Loucy (cell line): ENCODE results near the gene PRKAA2.

Experiments
- H2AFZ ChIP-seq: fragments of 200-600 bp; sonication (generic); 2 replicates; pipeline ENCODE4 v1.6.0; 2016; ENCODE audit warnings: antibody characterized with exemption, mild to moderate bottlenecking, low read length, moderate library complexity
- H3F3A ChIP-seq: fragments of 200-600 bp; 2 replicates; pipeline ENCODE4 v1.6.0; 2016; ENCODE audit warnings: antibody characterized with exemption, low read depth, mild to moderate bottlenecking
- H3K27me3 ChIP-seq: fragments of 200-600 bp; sonication (generic); 2 replicates; pipeline ENCODE4 v1.6.1; 2014; ENCODE audit warnings: low read length, mild to moderate bottlenecking; ENCODE audit not compliant: insufficient read depth, poor library complexity, severe bottlenecking
- H3K36me3 ChIP-seq: fragments of 200-600 bp; sonication (generic); 2 replicates; pipeline ENCODE4 v1.6.1; 2016; ENCODE audit warnings: low read length; ENCODE audit not compliant: insufficient read depth
- H3K4me1 ChIP-seq: fragments of 200-600 bp; sonication (generic); 2 replicates; pipeline ENCODE4 v1.5.1; 2014; ENCODE audit warnings: low read length, mild to moderate bottlenecking; ENCODE audit not compliant: insufficient read depth, poor library complexity, severe bottlenecking
- H3K4me2 ChIP-seq: fragments of 200-600 bp; sonication (generic); 2 replicates; pipeline ENCODE4 v1.6.0; 2014; ENCODE audit warnings: antibody characterized with exemption, low read length, low read depth, mild to moderate bottlenecking; ENCODE audit not compliant: poor library complexity, severe bottlenecking
- H3K4me3 ChIP-seq: fragments of 200-600 bp; sonication (generic); 2 replicates; pipeline ENCODE4 v1.5.1; 2014; ENCODE audit warnings: low read length, mild to moderate bottlenecking, mixed read lengths; ENCODE audit not compliant: poor library complexity, severe bottlenecking
- H3K79me2 ChIP-seq: fragments of 200-600 bp; sonication (generic); 2 replicates; pipeline ENCODE4 v1.6.1; 2014; ENCODE audit warnings: low read length; ENCODE audit not compliant: insufficient read depth
- H3K9ac ChIP-seq: fragments of 200-600 bp; sonication (generic); 2 replicates; pipeline ENCODE4 v1.6.0; 2014; ENCODE audit warnings: mild to moderate bottlenecking, low read depth, low read length, moderate library complexity; ENCODE audit not compliant: poor library complexity, severe bottlenecking
- H3K9me2 ChIP-seq: fragments of 200-600 bp; sonication (generic); replicated peaks from 2 replicates; pipeline ENCODE4 v1.6.1; 2016; ENCODE audit warnings: low read depth, low read length, mixed read lengths
- H3K9me3 ChIP-seq: fragments of 200-600 bp; sonication (generic); 2 replicates; pipeline ENCODE4 v1.6.1; 2014; ENCODE audit warnings: mild to moderate bottlenecking, antibody characterized with exemption, low read length, low read depth; ENCODE audit not compliant: insufficient read depth
- H4K20me1 ChIP-seq: fragments of 200-600 bp; sonication (generic); 2 replicates; pipeline ENCODE4 v1.6.0; 2014; ENCODE audit warnings: antibody characterized with exemption, low read length, mild to moderate bottlenecking; ENCODE audit not compliant: insufficient read depth, poor library complexity, severe bottlenecking
- CTCF ChIP-seq: fragments of 200-600 bp; sonication (generic); conservative IDR thresholded peaks from 2 replicates; pipeline ENCODE4 v1.5.1; 2014; ENCODE audit warnings: mild to moderate bottlenecking, antibody characterized with exemption, low read length
- EZH2phosphoT487 ChIP-seq: fragments of 200-600 bp; IDR thresholded peaks from 2 replicates; pipeline ENCODE4 v1.6.1; 2018; ENCODE audit warnings: antibody characterized with exemption, mild to moderate bottlenecking, moderate library complexity, borderline replicate concordance

The PRKAA2 gene

GRCh38 chr1:56726706-56727105 lies 81.6 kb downstream of the PRKAA2 start:
- Histone ChIP-seq H3K9ac (no peak overlapping the region), H3F3A (no peaks in the 10 kb centered on the region), H3K4me2 (no peak overlapping the region), H2AFZ (no peak overlapping the region), H3K9me2 (no peaks in the 10 kb centered on the region), H3K79me2 (no peaks in the 10 kb centered on the region), H3K4me3 (no peak overlapping the region), H3K4me1 (no peaks in the 10 kb centered on the region), H3K9me3 (no peaks in the 10 kb centered on the region), H3K27me3 (no peaks in the 10 kb centered on the region), H4K20me1 (no peaks in the 10 kb centered on the region), H3K36me3 (no peaks in the 10 kb centered on the region)
- no peak for TF ChIP-seq EZH2phosphoT487
- TF ChIP-seq CTCF = no peak

GRCh38 chr1:56728964-56729363 lies 83.8 kb downstream of the PRKAA2 start:
- Histone ChIP-seq H3K79me2 (no peaks in the 10 kb centered on the region), H3K4me3 (no peak overlapping the region), H3K9me3 (no peaks in the 10 kb centered on the region), H3K9me2 (no peaks in the 10 kb centered on the region), H3K4me2 (no peak overlapping the region), H2AFZ (no peak overlapping the region), H3K36me3 (no peaks in the 10 kb centered on the region), H3F3A (no peaks in the 10 kb centered on the region), H3K27me3 (no peaks in the 10 kb centered on the region), H3K9ac (no peak overlapping the region), H4K20me1 (no peaks in the 10 kb centered on the region), H3K4me1 (no peaks in the 10 kb centered on the region)
- no peak for TF ChIP-seq EZH2phosphoT487
- TF ChIP-seq CTCF = no peak

- no peaks in the 10 kb centered on the region for H3K9me3 ChIP-seq
- no peak for TF ChIP-seq EZH2phosphoT487
- no peak for TF ChIP-seq CTCF
- no peaks in the 10 kb centered on the region for H3K36me3 ChIP-seq
- no peak overlapping the region for H3K4me3 ChIP-seq
- no peaks in the 10 kb centered on the region for H3K9me2 ChIP-seq
- no peak overlapping the region for H2AFZ ChIP-seq
- no peak overlapping the region for H3K9ac ChIP-seq
- H3F3A ChIP-seq = no peaks in the 10 kb centered on the region
- no peaks in the 10 kb centered on the region for H3K4me1 ChIP-seq
- no peaks in the 10 kb centered on the region for H3K27me3 ChIP-seq
- H4K20me1 ChIP-seq = no peaks in the 10 kb centered on the region
- no peaks in the 10 kb centered on the region for H3K79me2 ChIP-seq
- H3K4me2 ChIP-seq = no peak overlapping the region
These were observed 100.1 kb downstream of the PRKAA2 start for GRCh38 chr1:56745231-56745630.
